Left ventricle myocardium inferior (tissue), 1 donor: Measurements from ENCODE around the gene REV3L. TPM values are rescaled to one million over a fixed set of nuclear protein-coding genes. Genes with fewer than 3 reads are reported as not detected.

Source experiments
- DNase-seq: peaks from one replicate; pipeline ENCODE4 v3.0.0-alpha.2; 2020
- H3K27ac ChIP-seq: fragments of 200-600 bp; replicated peaks from 2 replicates; pipeline ENCODE4 v1.8.0; 2021
- H3K27me3 ChIP-seq: fragments of 200-600 bp; 2 replicates; pipeline ENCODE4 v1.8.0; 2021; ENCODE audit warnings: low read depth
- H3K36me3 ChIP-seq: fragments of 200-600 bp; 2 replicates; pipeline ENCODE4 v1.8.0; 2021
- H3K4me1 ChIP-seq: fragments of 200-600 bp; 2 replicates; pipeline ENCODE4 v1.8.0; 2021
- H3K4me3 ChIP-seq: fragments of 200-600 bp; 2 replicates; pipeline ENCODE4 v1.8.0; 2021; ENCODE audit warnings: mild to moderate bottlenecking, moderate library complexity
- H3K9me3 ChIP-seq: fragments of 200-600 bp; replicated peaks from 2 replicates; pipeline ENCODE4 v1.8.0; 2021
- intact Hi-C: fragments of 100-400 bp; cut with micrococcal nuclease; formaldehyde crosslinking; loops from one replicate; pipeline ENCODE4 v1.11.0; 2022
- total RNA-seq: library from RNA; stranded (reverse); fragmentation: NEBNext Ultra II Directional; extraction: Animal tissue kit (Norgen Biotek cat#: 25700); gene quantifications from one replicate; pipeline ENCODE4 v1.2.1, GENCODE V29; 2021
- TF ChIP-seq, protein P1 (sequence below): fragments of 200-600 bp; IDR thresholded peaks from 2 replicates; pipeline ENCODE4 v1.8.0; 2021; ENCODE audit warnings: antibody characterized with exemption, mild to moderate bottlenecking, borderline replicate concordance
- donor health status: DM: no; HTN: yes; CAD: no; lungs with severe emphysema.

Gene REV3L
- total RNA-seq, 1 donor from 2014 or later = 12.5 TPM

DNA sequence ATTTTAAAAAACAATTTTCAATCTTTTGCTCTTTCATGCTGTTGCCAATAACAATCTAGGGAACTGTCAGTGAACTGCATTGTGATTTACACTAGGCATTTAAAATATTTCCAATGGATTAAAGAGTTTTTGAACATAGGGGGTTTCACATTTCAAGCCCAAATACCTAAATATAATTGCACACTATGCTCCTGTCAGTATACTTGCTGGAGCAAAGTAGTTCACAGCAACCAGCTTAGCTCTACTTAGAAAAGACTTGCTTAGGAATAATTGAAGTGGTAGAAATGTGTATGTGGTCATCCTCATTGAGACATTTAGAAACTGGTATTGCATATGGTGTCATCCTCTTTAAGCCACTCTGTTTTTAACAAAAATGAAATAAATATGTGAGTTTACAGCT, 41.7 kb upstream of the REV3L start:
- Histone ChIP-seq H3K27me3 (no peaks in the 10 kb centered on the region), H3K4me1 (peaks cover 26% of the 10 kb centered on the region), H3K27ac (no peak overlapping the region), H3K36me3 (no peaks in the 10 kb centered on the region), H3K9me3 (peaks cover 19% of the 10 kb centered on the region), H3K4me3 (no peak overlapping the region)
- TF ChIP-seq, protein P1, sequence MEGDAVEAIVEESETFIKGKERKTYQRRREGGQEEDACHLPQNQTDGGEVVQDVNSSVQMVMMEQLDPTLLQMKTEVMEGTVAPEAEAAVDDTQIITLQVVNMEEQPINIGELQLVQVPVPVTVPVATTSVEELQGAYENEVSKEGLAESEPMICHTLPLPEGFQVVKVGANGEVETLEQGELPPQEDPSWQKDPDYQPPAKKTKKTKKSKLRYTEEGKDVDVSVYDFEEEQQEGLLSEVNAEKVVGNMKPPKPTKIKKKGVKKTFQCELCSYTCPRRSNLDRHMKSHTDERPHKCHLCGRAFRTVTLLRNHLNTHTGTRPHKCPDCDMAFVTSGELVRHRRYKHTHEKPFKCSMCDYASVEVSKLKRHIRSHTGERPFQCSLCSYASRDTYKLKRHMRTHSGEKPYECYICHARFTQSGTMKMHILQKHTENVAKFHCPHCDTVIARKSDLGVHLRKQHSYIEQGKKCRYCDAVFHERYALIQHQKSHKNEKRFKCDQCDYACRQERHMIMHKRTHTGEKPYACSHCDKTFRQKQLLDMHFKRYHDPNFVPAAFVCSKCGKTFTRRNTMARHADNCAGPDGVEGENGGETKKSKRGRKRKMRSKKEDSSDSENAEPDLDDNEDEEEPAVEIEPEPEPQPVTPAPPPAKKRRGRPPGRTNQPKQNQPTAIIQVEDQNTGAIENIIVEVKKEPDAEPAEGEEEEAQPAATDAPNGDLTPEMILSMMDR = no peak
- no peak for DNase-seq
- intact Hi-C loops = no loop called here

DNA sequence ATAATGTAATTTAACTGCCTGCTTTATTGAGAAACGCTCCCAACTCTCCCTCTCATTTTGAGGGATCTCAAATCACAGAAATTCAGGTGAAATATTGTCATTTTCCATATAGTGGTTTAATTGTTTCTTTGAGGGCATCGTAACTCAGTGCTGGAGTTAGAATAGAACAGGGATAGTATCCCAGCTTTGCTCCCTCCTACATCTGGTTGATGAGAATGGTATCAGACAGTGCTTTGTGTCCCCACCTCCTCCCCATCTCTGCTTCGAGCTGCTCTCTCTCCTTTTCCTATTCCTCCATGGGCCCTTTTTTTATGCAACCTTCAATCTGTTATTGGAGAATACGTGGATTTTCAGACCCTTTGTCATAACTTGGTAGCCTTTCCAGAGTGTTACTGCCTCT, 41.2 kb upstream of the REV3L start:
- intact Hi-C loops = no loop called here
- TF ChIP-seq, protein P1 = no peak
- H3K27me3 ChIP-seq = no peaks in the 10 kb centered on the region
- no peak overlapping the region for H3K27ac ChIP-seq
- H3K36me3 ChIP-seq = no peaks in the 10 kb centered on the region
- no peak overlapping the region for H3K4me3 ChIP-seq
- H3K9me3 ChIP-seq = peaks cover 19% of the 10 kb centered on the region
- no peak for DNase-seq
- peaks cover 26% of the 10 kb centered on the region for H3K4me1 ChIP-seq

DNA sequence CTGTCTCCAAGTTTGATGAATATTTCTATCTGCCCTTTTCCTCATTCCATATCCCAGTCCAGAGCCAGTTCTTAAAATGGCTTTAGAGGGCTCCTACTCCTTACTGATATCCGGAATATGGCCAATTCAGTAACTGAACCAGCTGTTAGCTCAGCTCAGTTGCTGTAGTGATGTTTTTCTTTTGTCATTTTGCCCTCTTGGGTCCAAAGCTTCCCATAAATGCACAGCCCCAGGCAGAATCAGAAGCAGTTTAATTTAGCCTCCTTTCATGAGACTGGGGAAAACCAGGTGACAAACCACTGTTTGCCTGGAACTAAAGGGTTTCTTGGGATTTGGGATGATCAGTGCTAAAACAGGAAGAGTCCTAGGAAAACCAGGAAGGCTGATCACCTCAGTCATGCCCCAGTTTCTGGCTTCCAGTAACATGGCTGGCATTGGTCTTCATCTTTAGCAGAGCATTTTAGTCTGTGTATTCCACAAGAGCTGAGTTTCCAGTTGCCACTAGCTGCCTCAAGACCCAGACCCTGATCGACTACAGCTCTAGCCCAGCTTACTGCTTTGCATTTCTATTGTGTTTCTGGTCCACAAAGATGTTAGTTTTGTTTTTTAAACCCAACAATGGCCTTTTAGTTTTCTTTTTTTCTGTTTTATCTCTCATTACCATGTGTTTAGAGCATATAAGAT, 40.6 kb upstream of the REV3L start:
- intact Hi-C loops = no loop called here

DNA sequence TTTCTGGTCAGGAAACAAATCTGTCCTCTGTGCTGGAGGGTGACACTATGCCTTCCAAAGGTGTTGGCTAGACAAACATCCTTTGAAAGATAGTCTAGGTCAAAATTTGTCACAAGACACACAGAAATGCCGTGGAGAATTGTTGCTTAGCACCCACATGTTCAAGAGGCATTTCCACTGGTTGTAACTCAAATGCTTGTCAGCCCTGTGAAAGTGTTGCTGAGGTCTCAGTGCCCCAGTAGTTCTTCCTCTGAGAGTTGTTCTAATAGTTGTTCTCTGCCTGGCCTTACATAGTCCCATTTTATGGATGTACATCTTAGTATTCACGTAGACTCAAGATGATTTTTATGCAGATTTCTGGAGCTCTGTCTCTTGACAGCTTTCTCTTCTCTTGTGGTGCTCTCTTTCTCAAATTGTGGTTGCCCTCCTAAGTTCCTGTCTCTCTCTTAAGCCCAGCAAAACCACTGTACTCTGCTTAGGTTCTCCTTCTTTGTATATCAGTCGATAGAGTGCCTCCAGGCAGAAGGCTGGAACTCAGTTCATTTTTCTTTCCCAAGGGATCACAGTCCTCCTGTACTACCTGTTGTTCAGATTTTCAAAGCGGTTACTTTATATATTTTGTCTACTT, 39.5 kb upstream of the REV3L start:
- Histone ChIP-seq H3K27me3 (no peaks in the 10 kb centered on the region), H3K27ac (no peak overlapping the region), H3K4me1 (peaks cover 26% of the 10 kb centered on the region), H3K9me3 (peaks cover 19% of the 10 kb centered on the region), H3K36me3 (no peaks in the 10 kb centered on the region), H3K4me3 (no peak overlapping the region)
- intact Hi-C loops = no loop called here
- no peak for DNase-seq
- TF ChIP-seq, protein P1 = no peak

More for the DNA sequence above, 40.6 kb upstream of the REV3L start:
- H3K9me3 ChIP-seq = peaks cover 19% of the 10 kb centered on the region
- H3K4me1 ChIP-seq = peaks cover 26% of the 10 kb centered on the region
- no peaks in the 10 kb centered on the region for H3K27me3 ChIP-seq
- TF ChIP-seq, protein P1 = no peak
- no peaks in the 10 kb centered on the region for H3K36me3 ChIP-seq
- H3K4me3 ChIP-seq = no peak overlapping the region
- no peak for DNase-seq
- peak overlapping the region; percentile 42 for H3K27ac ChIP-seq

DNA sequence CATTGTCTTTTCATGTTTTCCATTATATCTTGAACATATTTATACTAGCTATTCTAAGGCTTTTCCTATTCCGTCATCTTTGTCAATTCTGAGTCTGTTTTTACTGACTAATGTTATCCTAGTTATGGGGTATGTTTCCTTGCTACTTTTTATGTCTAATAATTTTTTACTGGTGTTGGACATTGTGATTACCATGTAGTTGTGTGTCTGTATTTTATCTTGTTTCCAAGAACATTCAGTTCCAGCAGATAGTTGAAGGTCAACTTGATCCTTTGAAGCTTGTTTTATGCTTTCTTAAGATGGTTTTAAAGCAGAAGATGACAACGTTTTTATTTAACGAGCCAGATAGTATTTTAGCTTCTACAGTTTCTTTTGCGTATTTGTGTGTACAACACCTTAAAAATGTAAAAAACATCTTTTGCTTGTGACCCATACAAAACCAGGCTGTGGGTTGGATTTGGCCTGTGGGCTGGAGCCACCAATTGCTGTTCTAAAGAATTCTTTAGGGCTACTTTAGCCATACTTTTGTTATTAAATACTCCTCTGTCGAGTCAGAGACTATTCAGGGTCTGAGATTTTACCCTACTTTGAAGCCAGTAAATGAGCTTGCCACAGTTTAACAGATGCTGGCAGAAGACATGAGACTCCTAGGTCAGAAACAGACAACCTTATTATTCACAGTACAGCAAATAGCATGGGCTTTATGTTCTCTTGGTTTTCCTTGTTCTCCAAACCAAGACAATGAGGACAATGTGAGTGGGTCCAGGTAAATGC, 38.7 kb upstream of the REV3L start:
- intact Hi-C loops = no loop called here
- H3K27ac ChIP-seq = no peak overlapping the region
- H3K4me3 ChIP-seq = no peak overlapping the region
- H3K36me3 ChIP-seq = no peaks in the 10 kb centered on the region
- TF ChIP-seq, protein P1 = no peak
- H3K27me3 ChIP-seq = no peaks in the 10 kb centered on the region
- H3K4me1 ChIP-seq = peaks cover 26% of the 10 kb centered on the region
- H3K9me3 ChIP-seq = peaks cover 19% of the 10 kb centered on the region
- DNase-seq = no peak
